Raji (cell line): ENCODE data around the gene ADAMTS6.

Source experiments
- POLR2A ChIP-seq: IDR thresholded peaks from 2 replicates; pipeline ENCODE4 v1.6.1; 2011; ENCODE audit warnings: low read depth, low read length, control low read depth; ENCODE audit not compliant: insufficient read depth

ADAMTS6 gene

DNA sequence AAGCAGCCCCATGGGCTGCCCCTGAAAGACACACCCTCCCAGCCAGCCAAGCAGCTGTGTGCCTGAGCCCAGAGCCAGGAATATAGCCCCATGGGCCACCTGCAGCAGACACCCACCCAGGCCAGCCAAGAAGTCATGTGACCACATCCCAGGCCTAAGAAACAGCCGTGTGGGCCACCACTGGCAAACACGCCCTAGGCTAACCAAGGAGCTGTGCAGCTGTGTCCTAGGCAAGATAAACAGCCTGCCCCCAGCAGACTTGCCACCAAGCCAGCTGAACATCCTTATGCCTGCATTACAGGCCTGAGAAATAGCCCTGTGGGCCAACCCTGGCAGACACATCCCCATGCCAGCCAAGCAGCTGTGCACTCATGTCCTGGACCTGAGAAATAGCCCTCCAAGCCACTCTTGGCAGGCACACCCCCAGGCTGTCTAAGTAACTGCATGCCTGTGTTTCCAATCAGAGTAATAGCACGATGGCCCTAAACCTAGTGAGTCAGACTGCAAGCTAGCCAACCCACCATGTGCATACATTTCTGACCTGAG, 143.0 kb downstream of the ADAMTS6 start:
- TF ChIP-seq POLR2A = no peak

DNA sequence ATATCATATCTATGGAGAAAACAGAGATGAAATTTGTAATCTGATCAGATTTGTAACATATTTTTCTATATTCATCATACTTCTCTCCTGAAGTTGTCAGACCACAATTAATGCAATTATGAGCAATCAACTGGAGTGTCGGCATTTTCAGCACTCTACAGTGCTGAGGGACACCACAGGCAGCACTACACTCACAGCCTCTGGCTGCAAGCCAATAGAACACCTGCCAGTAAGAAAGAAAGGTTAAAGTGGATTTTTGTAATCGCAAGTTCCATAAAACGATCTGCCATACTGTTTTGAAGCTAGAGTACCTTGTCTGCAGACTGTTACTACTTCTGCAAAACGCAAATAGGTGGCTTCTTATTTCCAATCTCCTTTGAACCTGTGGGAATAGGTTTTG, 147.6 kb downstream of the ADAMTS6 start:
- no peak for TF ChIP-seq POLR2A

DNA sequence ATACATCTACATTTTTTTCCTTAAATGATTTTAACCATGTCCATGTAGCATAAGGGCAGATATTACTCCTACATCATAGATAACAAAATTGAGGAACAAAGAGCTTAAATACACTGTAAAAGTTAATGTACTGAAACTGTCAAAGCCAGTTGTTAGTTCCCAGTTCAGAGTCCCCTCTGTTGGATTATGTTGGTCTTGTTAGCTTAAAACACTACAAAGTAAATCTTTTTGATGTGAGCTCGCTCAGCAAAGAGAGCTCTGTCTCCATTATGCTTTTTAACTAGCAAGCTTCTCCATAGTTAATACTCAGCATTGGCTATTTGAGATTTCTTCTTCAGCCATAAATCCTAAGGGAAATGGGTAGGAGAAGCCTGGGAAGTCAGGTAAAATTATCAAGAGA, 149.1 kb downstream of the ADAMTS6 start:
- TF ChIP-seq POLR2A = no peak

DNA sequence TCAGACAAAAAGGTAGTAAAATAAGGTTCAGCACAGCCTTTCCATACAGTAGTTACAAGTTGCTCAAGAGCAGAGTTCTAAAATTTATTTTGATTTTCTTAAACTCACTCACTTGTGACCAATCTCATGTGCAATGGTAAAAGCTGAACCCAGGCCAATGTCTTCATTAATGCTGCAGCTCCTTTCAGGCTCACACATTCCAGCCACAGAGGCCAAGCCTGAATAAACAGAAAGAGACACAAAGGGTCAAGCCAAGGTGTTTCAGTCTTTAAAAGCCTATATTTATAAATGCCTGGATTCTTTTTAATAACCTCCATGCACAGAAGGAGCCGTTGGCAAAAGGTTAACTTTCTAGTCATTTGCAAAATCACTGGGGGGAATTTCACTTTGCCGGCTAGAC, 152.5 kb downstream of the ADAMTS6 start:
- TF ChIP-seq POLR2A = no peak

DNA sequence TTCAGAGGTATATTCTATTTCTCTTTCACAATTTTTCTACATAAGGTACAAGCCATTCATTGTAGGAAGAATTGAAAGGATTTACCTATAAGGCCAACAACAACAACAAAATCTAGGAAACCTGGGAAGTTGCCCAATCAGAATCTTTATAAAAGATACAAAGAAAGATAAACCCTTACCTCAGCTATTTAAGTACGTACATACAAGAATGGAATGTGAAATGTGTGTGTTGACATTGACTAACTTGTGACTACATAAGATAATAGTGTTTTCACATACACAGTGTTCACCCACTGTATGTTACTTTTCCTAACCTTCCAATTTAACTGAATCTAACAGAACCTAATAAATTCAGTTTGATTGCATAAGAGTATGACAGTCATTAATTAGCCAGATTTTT, 154.1 kb downstream of the ADAMTS6 start:
- no peak for TF ChIP-seq POLR2A

DNA sequence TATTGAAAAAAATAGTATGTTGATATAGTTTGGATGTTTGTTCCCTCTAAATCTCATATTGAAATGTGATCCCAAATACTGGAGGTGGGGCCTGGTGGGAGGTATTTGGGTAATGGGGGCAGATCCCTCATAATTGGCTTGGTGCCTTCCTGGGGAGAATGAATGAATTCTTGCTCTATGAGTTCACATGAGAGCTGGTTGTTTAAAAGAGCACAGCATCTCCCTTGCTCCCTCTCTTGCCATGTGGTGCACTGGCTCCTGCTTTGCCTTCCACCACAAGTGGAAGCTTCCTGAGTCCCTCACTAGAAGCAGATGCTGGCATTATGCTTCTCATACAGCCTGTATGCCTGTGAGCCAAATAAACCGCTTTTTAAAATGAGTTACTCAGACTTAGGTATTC, 154.8 kb downstream of the ADAMTS6 start:
- TF ChIP-seq POLR2A = no peak

DNA sequence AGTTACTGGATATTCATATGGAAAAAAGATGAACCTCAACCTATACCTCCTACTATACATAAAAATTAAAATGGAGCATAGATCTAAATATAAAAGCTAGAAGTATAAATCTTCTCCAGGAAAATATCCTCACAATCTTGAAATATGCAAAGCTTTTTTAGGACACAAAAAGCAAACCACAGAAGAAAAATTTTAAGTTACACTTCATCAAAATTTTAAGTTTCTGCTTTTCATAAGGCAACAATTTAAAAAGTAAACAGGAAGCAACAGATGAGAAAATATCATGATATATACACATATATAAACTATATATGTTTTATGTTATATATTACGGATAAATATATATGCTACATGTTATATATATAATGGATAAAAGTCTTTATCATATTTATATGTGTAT, 157.5 kb downstream of the ADAMTS6 start:
- no peak for TF ChIP-seq POLR2A

DNA sequence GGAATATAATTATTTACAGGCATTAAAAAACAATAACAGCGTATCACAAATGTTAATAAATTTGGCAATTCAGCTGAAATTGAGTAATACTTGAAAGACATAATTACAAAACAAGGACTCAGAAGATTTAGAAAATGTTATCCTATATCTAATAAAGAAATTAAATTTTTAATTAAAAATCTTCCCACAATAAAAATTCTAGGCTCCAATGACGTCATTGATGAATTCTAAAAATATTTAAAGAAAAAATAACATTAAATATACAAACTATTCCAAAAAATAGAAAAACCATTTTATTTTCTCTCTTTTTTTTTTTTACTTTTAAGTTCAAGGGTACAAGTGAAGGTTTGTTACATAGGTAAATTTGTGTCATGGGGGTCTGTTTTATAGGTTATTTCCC, 161.5 kb downstream of the ADAMTS6 start:
- no peak for TF ChIP-seq POLR2A

DNA sequence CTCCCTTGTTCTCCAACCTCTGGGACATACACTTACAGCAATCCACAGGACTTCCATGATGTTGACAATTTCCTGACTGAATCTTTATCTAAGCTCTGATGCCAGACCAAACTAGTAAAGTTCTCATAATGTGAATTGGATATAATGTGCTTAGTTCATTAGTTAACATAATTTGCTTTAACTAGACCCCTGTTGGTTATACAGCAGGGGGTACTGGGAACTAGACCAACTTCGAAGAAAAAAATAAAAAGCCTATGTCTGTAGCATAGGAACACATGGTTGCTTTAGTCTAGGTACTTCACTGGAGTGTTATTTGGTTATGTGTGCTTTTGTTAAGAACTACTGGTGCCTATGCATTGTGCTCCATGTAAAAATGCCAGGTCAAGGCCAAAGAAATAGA, 173.8 kb downstream of the ADAMTS6 start:
- no peak for TF ChIP-seq POLR2A

DNA sequence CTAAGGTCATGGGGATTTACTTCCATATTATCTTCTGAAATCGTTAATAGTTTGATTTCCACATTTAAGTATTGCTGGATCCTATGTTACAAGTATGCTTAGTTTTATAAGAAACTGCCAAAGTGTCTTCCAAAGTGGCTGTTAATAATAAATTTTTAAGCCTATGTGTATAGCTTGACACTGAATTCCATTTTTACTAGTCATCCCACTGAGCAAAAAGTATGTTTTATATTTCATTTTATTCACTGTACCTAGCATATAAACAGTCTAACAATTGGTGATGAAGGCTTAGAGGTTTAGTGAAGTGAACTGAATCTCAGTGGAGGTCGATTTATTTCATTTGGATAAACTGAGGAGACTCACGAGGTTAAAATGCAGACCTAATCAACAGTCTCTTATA, 174.6 kb downstream of the ADAMTS6 start:
- no peak for TF ChIP-seq POLR2A

DNA sequence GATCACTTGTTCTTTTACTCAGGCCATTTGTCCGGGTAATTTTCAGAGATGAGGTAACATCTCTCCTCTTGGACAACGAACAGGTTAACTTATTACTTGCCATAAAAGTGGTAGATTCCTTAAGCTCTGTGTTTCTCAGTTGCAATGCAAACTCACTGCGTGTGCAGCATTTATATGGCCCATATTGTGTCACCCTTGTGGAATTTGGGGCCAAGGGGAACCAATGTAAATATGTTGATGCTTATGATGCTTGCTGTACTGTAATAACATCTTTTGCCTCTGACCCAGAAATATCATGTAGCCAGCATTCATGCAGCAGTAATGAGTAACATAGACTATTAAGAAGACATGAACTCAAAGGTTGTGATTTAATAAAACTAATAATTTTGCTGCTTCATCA, 175.8 kb downstream of the ADAMTS6 start:
- TF ChIP-seq POLR2A = no peak

DNA sequence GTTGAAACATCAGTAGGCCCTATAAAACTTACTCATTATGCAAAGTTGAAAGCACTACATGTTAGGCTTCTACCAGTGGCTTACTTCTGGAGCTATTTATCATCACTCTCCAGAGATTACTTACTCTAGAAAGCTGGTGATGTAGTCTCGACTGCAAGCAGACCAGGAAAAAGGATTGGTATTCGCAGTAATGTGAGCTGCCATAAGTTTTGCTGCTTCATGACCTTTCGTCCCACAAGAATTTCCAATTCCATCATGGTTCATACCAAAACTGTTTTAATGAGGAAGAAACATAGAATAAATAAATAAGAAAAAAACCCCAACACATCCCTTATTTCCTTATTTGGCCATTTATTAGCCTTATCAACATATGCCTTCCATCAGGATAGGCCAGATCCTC, 181.9 kb downstream of the ADAMTS6 start:
- TF ChIP-seq POLR2A = no peak

DNA sequence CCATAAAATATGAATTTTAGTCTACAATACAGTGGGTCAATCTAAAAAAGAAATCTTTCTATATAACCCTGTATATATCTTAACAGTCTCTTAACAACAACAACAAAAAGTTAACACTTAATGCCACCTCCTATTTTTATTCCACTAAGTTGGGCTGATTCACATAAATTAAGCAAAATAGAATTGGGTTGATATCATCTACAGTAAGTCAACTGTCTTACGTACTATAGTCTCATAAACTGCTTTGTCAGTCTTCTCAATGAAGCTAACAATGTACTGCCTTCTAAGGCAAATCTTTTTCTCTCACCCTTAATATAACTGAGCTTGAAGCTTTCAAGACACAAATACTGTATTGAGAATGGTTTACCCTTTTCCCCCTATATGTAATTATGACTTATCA, 185.7 kb downstream of the ADAMTS6 start:
- no peak for TF ChIP-seq POLR2A

DNA sequence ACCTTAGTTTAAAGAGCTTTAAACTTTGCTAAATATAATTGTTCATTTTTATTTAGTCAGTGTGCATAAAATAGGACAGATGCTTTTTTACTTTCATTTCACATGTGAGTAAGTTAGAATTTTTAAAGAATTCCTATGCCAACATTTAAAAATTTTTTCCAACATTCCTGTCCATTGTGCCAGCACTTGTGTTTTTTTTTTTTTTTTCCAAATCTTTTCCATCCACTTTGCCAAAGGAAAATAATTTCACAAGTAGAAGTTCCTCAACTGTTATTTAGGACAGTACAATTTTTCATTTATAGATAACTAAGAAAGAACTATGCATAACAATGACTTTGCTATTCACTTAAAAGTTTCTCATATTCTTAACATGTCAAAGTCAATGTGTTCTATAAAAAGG, 189.5 kb downstream of the ADAMTS6 start:
- no peak for TF ChIP-seq POLR2A

DNA sequence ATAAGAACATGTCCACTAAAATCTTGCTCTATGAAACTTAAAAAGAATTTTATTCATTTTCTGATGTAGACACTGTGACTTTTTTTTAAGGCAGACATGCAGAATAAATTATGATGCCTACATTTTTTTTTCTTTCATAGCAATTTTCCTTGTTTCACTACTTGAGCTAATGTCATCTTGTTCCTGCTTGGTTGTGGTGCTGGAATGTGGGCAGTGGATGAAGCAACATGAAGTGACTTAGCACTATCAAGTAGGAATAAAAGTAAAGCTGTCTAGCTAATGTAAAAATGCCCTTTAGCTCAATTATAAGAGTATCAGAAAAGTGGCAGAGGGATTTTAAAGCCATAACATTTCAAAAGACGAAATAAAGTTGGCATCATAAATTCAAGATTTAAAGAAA, 191.0 kb downstream of the ADAMTS6 start:
- TF ChIP-seq POLR2A = no peak

DNA sequence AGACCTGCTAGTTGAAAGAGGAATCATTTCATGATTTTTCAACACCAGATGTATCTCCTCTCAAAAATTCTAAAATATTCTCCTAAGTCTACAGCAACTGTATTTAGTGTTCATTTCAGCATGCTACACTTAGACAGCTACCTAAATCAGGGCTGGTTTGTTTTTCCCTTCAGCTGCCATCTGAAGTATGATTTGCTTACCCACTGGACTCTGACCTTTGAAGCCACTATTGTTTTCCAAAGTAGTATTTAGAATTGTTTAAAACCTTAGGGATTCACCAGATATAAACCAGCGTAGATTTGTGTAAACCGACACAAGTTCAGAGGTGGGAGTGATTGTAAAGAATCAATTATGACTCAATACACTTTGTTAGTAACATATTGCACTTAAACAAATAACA, 193.1 kb downstream of the ADAMTS6 start:
- no peak for TF ChIP-seq POLR2A

DNA sequence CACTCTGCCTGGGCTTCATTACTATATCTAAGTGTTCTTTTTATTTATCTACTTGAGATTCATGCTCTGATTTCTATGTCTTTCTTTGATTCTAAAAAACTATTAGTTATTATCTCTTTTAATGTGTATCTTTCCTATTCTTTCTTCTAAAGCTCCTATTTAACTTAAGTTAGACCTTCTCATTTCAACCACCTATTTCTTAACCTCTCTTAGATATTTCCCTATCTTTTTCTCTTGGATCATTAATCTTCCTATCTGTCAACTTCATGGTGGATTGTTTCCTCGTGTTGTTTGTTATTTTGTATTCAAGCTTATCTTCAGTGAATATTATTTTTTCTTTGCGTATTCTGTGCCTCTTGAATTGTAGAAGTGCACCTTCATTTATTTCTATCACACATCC, 202.1 kb downstream of the ADAMTS6 start:
- TF ChIP-seq POLR2A = no peak
